HEK293 (cell line): Measurements from ENCODE around the gene SMCHD1.

ENCODE experiments used
- CTCF ChIP-seq: fragments of 450-650 bp; formaldehyde crosslinking; IDR thresholded peaks from 2 replicates; pipeline ENCODE4 v1.5.1; 2016; ENCODE audit warnings: missing biosample characterization, missing genetic modification characterization
- MYNN ChIP-seq: fragments of 450-650 bp; formaldehyde crosslinking; IDR thresholded peaks from 2 replicates; pipeline ENCODE4 v1.5.1; 2016; ENCODE audit warnings: missing biosample characterization, missing genetic modification characterization, borderline replicate concordance
- PRDM10 ChIP-seq: fragments of 450-650 bp; formaldehyde crosslinking; IDR thresholded peaks from 2 replicates; pipeline ENCODE4 v1.5.1; 2016; ENCODE audit warnings: missing biosample characterization, missing genetic modification characterization
- TCF7L2 ChIP-seq: IDR thresholded peaks from 2 replicates; pipeline ENCODE4 v1.6.1; 2011; ENCODE audit warnings: low read depth, mild to moderate bottlenecking, inconsistent platforms, low read length, moderate library complexity, borderline replicate concordance
- ZFP37 ChIP-seq: fragments of 450-650 bp; formaldehyde crosslinking; IDR thresholded peaks from 2 replicates; pipeline ENCODE4 v1.5.1; 2016; ENCODE audit warnings: missing biosample characterization, missing genetic modification characterization
- ZNF138 ChIP-seq: fragments of 450-650 bp; formaldehyde crosslinking; IDR thresholded peaks from 2 replicates; pipeline ENCODE4 v1.5.1; 2016; ENCODE audit warnings: missing biosample characterization, missing genetic modification characterization, borderline replicate concordance
- ZNF16 ChIP-seq: fragments of 450-650 bp; formaldehyde crosslinking; IDR thresholded peaks from 2 replicates; pipeline ENCODE4 v1.5.1; 2016; ENCODE audit warnings: low read depth, missing biosample characterization, missing genetic modification characterization
- ZNF580 ChIP-seq: fragments of 450-650 bp; formaldehyde crosslinking; IDR thresholded peaks from 2 replicates; pipeline ENCODE4 v1.5.1; 2016; ENCODE audit warnings: missing biosample characterization, missing genetic modification characterization
- ZNF645 ChIP-seq: fragments of 450-650 bp; formaldehyde crosslinking; IDR thresholded peaks from 2 replicates; pipeline ENCODE4; 2016; ENCODE audit warnings: missing biosample characterization, missing genetic modification characterization
- ZNF670 ChIP-seq: fragments of 450-650 bp; formaldehyde crosslinking; IDR thresholded peaks from 2 replicates; pipeline ENCODE4 v1.5.1; 2016; ENCODE audit warnings: missing biosample characterization, missing genetic modification characterization, low read depth
- ZNF704 ChIP-seq: fragments of 450-650 bp; formaldehyde crosslinking; IDR thresholded peaks from 2 replicates; pipeline ENCODE4 v1.5.1; 2016; ENCODE audit warnings: missing biosample characterization, missing genetic modification characterization
- ZNF768 ChIP-seq: fragments of 450-650 bp; formaldehyde crosslinking; IDR thresholded peaks from 2 replicates; pipeline ENCODE4 v1.5.1; 2018; ENCODE audit warnings: missing biosample characterization, mild to moderate bottlenecking, missing genetic modification characterization
- ZSCAN16 ChIP-seq: fragments of 450-650 bp; formaldehyde crosslinking; IDR thresholded peaks from 2 replicates; pipeline ENCODE4 v1.5.1; 2016; ENCODE audit warnings: missing biosample characterization, missing genetic modification characterization

GRCh38 chr18:2847317-2848246 is 192.1 kb downstream of the SMCHD1 start:
- TF ChIP-seq ZFP37 (no peak; the same call in 1 of the 2 replicates), ZSCAN16 (tag by site-specific recombination) (no peak), CTCF (peak; percentile 43; the same call in 1 of the 2 replicates), ZNF768 (tag by site-specific recombination) (no peak), PRDM10 (tag by site-specific recombination) (peak; percentile 74), TCF7L2 (no peak), ZNF704 (tag by site-specific recombination) (no peak), ZNF580 (no peak), ZNF16 (tag by site-specific recombination) (no peak), ZNF670 (tag by site-specific recombination) (no peak), ZNF645 (no peak), ZNF138 (tag by site-specific recombination) (no peak), MYNN (no peak)
